Uterus (tissue), 4 donors: Measurements from ENCODE around the gene STT3B. TPM values are rescaled to one million over a fixed set of nuclear protein-coding genes. Genes with fewer than 3 reads are reported as not detected.

ENCODE experiments used
- DNase-seq, 2 donors: peaks; one replicate each; pipeline ENCODE4 v3.0.0-alpha.2; 2019 to 2020
- H3K27ac ChIP-seq, 2 donors: fragments of 200-600 bp; sonication (generic); 1 replicate in 1 of 2; 2 replicates in 1 of 2; pipeline ENCODE4 v1.5.1; 2016 to 2018
- H3K27me3 ChIP-seq, 2 donors: fragments of 200-600 bp; sonication (generic); one replicate each; pipeline ENCODE4 v1.5.1; 2018 to 2019; ENCODE audit warnings: control low read depth in 1 of 2
- H3K36me3 ChIP-seq, 2 donors: fragments of 200-600 bp; sonication (generic); one replicate each; pipeline ENCODE4 v1.5.1; 2019; ENCODE audit warnings: control low read depth in 1 of 2
- H3K4me1 ChIP-seq, 2 donors: fragments of 200-600 bp; sonication (generic); one replicate each; pipeline ENCODE4 v1.5.1; 2018 to 2019; ENCODE audit warnings: control low read depth in 1 of 2
- H3K4me3 ChIP-seq, 2 donors: fragments of 200-600 bp; sonication (generic); 1 replicate in 1 of 2; 2 replicates in 1 of 2; pipeline ENCODE4 v1.5.1; 2018 to 2019; ENCODE audit warnings: mild to moderate bottlenecking in 1 of 2
- H3K9me3 ChIP-seq, 2 donors: fragments of 200-600 bp; sonication (generic); one replicate each; pipeline ENCODE4 v1.5.1; 2019; ENCODE audit warnings: control low read depth in 1 of 2
- POLR2A ChIP-seq, 2 donors: fragments of 450-650 bp; IDR thresholded peaks; one replicate each; pipeline ENCODE4 v1.6.1; 2016; ENCODE audit warnings: antibody characterized with exemption in 2 of 2, mild to moderate bottlenecking in 1 of 2, moderate library complexity in 1 of 2
- intact Hi-C: fragments of 100-400 bp; cut with DNase I; formaldehyde crosslinking; loops from one replicate; pipeline ENCODE4 v1.15.1; 2023; ENCODE audit warnings: low total_unique reads
- total RNA-seq, 4 donors: library from RNA; depleted of rRNA in 3 of 4; stranded (reverse); fragments of >200 nt in 3 of 4; gene quantifications; one replicate each; pipeline versions ENCODE4 v1.1.0 to v1.2.4, GENCODE V29; 2014 to 2023
- TF ChIP-seq, protein P1 (sequence below), 4 experiments: fragments of 200-600 bp in 2 of 4; fragments of 450-650 bp in 2 of 4; sonication (generic) in 2 of 4; IDR thresholded peaks; one replicate each; pipeline ENCODE4 v1.5.1; 2016 to 2019; ENCODE audit warnings: antibody characterized with exemption in 4 of 4, mild to moderate bottlenecking in 2 of 4, moderate library complexity in 1 of 4
- donor health status: DM: yes; HTN: yes; CAD: no.

STT3B gene
- total RNA-seq, 4 donors from 2014 or later: 57.1 to 233 (median 96.0) TPM

GRCh38 chr3:31614162-31614921 is 81.6 kb downstream of the STT3B start:
- Histone ChIP-seq H3K9me3 (no peaks in the 10 kb centered on the region), H3K4me3 (no peak overlapping the region), H3K4me1 (no peaks in the 10 kb centered on the region), H3K27ac (no peak overlapping the region), H3K27me3 (no peaks in the 10 kb centered on the region), H3K36me3 (no peaks in the 10 kb centered on the region)
- no peak for TF ChIP-seq POLR2A (IDR thresholded peaks at IDR 0.05)
- TF ChIP-seq, protein P1, sequence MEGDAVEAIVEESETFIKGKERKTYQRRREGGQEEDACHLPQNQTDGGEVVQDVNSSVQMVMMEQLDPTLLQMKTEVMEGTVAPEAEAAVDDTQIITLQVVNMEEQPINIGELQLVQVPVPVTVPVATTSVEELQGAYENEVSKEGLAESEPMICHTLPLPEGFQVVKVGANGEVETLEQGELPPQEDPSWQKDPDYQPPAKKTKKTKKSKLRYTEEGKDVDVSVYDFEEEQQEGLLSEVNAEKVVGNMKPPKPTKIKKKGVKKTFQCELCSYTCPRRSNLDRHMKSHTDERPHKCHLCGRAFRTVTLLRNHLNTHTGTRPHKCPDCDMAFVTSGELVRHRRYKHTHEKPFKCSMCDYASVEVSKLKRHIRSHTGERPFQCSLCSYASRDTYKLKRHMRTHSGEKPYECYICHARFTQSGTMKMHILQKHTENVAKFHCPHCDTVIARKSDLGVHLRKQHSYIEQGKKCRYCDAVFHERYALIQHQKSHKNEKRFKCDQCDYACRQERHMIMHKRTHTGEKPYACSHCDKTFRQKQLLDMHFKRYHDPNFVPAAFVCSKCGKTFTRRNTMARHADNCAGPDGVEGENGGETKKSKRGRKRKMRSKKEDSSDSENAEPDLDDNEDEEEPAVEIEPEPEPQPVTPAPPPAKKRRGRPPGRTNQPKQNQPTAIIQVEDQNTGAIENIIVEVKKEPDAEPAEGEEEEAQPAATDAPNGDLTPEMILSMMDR (IDR thresholded peaks at IDR 0.05): no peak
- intact Hi-C loops: no loop called here
- no peak for DNase-seq

GRCh38 chr3:31615071-31615875 is 82.5 kb downstream of the STT3B start:
- Histone ChIP-seq H3K9me3 (no peaks in the 10 kb centered on the region), H3K27me3 (no peaks in the 10 kb centered on the region), H3K27ac (no peak overlapping the region), H3K4me1 (no peaks in the 10 kb centered on the region), H3K36me3 (no peaks in the 10 kb centered on the region), H3K4me3 (no peak overlapping the region)
- intact Hi-C loops: no loop called here
- DNase-seq: no peak
- no peak for TF ChIP-seq POLR2A (IDR thresholded peaks at IDR 0.05)
- TF ChIP-seq, protein P1 (IDR thresholded peaks at IDR 0.05): no peak

DNA sequence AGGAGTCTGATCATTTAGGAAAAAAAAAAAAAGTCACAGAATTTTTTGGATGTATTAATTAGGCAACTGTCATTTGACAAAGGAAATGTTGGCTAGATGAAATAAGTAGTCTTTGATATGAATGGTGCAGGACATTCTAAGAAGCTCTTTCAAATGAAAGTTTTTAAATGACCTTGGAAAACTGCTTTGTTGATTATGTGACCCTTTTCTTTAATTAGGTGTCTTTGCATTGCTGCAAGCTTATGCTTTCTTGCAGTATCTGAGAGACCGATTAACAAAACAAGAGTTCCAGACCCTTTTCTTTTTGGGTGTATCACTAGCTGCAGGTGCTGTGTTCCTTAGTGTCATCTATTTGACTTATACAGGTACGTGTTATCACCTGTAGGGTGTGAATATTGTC is 84.0 kb downstream of the STT3B start:
- no peaks in the 10 kb centered on the region for H3K9me3 ChIP-seq
- intact Hi-C loops: no loop called here
- no peak overlapping the region for H3K27ac ChIP-seq
- no peaks in the 10 kb centered on the region for H3K36me3 ChIP-seq
- TF ChIP-seq POLR2A (IDR thresholded peaks at IDR 0.05): no peak
- TF ChIP-seq, protein P1 (IDR thresholded peaks at IDR 0.05): no peak
- no peaks in the 10 kb centered on the region for H3K27me3 ChIP-seq
- no peak for DNase-seq
- H3K4me3 ChIP-seq: no peak overlapping the region
- no peaks in the 10 kb centered on the region for H3K4me1 ChIP-seq

- H3K27ac ChIP-seq: no peak overlapping the region
- intact Hi-C loops: no loop called here
- no peaks in the 10 kb centered on the region for H3K9me3 ChIP-seq
- no peak for TF ChIP-seq POLR2A (IDR thresholded peaks at IDR 0.05)
- TF ChIP-seq, protein P1 (IDR thresholded peaks at IDR 0.05): no peak
- no peaks in the 10 kb centered on the region for H3K36me3 ChIP-seq
- H3K4me1 ChIP-seq: no peaks in the 10 kb centered on the region
- no peaks in the 10 kb centered on the region for H3K27me3 ChIP-seq
- H3K4me3 ChIP-seq: no peak overlapping the region
- no peak for DNase-seq
These were observed 87.9 kb downstream of the STT3B start for GRCh38 chr3:31620656-31621055.

- Histone ChIP-seq H3K36me3 (no peaks in the 10 kb centered on the region), H3K4me1 (no peaks in the 10 kb centered on the region), H3K4me3 (no peak overlapping the region), H3K27ac (no peak overlapping the region), H3K27me3 (no peaks in the 10 kb centered on the region), H3K9me3 (no peaks in the 10 kb centered on the region)
- TF ChIP-seq, protein P1 (IDR thresholded peaks at IDR 0.05): no peak
- TF ChIP-seq POLR2A (IDR thresholded peaks at IDR 0.05): no peak
- intact Hi-C loops: no loop called here
- DNase-seq: no peak
These were observed 88.6 kb downstream of the STT3B start for GRCh38 chr3:31621314-31621713.
